HEK293T (cell line): ENCODE data around the gene MADCAM1.

Experiments
- CTCF ChIA-PET: fragments of 350-600 bp; formaldehyde crosslinking; extraction: SDS; loops from one replicate; lab custom pipeline; 2021; ENCODE audit warnings: antibody characterized with exemption, inconsistent platforms; lab: Yijun Ruan, JAX
- POLR2A ChIA-PET: fragments of 350-600 bp; formaldehyde crosslinking; extraction: SDS; loops from one replicate; lab custom pipeline; 2020; ENCODE audit warnings: antibody characterized with exemption, inconsistent platforms; lab: Yijun Ruan, JAX
- DNase-seq: peaks from one replicate; pipeline ENCODE4 v3.0.0; 2012; ENCODE audit warnings: mixed read lengths; ENCODE audit errors: extremely low spot score
- ARNT ChIP-seq: fragments of 450-650 bp; IDR thresholded peaks from 2 replicates; pipeline ENCODE4 v1.6.1; 2017; ENCODE audit warnings: mild to moderate bottlenecking
- BHLHE40 ChIP-seq: fragments of 450-650 bp; IDR thresholded peaks from 2 replicates; pipeline ENCODE4 v1.6.1; 2016; ENCODE audit warnings: mild to moderate bottlenecking, moderate library complexity, borderline replicate concordance
- CTBP1 ChIP-seq: fragments of 450-650 bp; IDR thresholded peaks from 2 replicates; pipeline ENCODE4 v1.6.1; 2016; ENCODE audit warnings: borderline replicate concordance
- ELF4 ChIP-seq: fragments of 450-650 bp; IDR thresholded peaks from 2 replicates; pipeline ENCODE4 v1.6.1; 2017; ENCODE audit warnings: antibody characterized with exemption
- FOXA1 ChIP-seq: fragments of 450-650 bp; IDR thresholded peaks from 2 replicates; pipeline ENCODE4 v1.6.1; 2016; ENCODE audit warnings: mild to moderate bottlenecking
- FOXK2 ChIP-seq: fragments of 450-650 bp; IDR thresholded peaks from 2 replicates; pipeline ENCODE4 v1.6.1; 2016; ENCODE audit warnings: mild to moderate bottlenecking
- FOXM1 ChIP-seq: fragments of 450-650 bp; IDR thresholded peaks from 2 replicates; pipeline ENCODE4 v1.6.1; 2017; ENCODE audit warnings: mild to moderate bottlenecking, borderline replicate concordance
- HDGF ChIP-seq: fragments of 450-650 bp; IDR thresholded peaks from 2 replicates; pipeline ENCODE4 v1.6.1; 2017; ENCODE audit warnings: antibody characterized with exemption, borderline replicate concordance
- L3MBTL2 ChIP-seq: fragments of 450-650 bp; conservative IDR thresholded peaks from 2 replicates; pipeline ENCODE4 v1.6.1; 2016; ENCODE audit warnings: mild to moderate bottlenecking
- LEF1 ChIP-seq: fragments of 450-650 bp; IDR thresholded peaks from 2 replicates; pipeline ENCODE4 v1.6.1; 2017; ENCODE audit warnings: mild to moderate bottlenecking, borderline replicate concordance
- NFRKB ChIP-seq: fragments of 450-650 bp; IDR thresholded peaks from 2 replicates; pipeline ENCODE4 v1.6.1; 2016; ENCODE audit warnings: mild to moderate bottlenecking, moderate library complexity
- PKNOX1 ChIP-seq: fragments of 450-650 bp; IDR thresholded peaks from 2 replicates; pipeline ENCODE4 v1.6.1; 2016
- SP1 ChIP-seq: fragments of 450-650 bp; IDR thresholded peaks from 2 replicates; pipeline ENCODE4 v1.6.1; 2017
- SUZ12 ChIP-seq: fragments of 450-650 bp; IDR thresholded peaks from 2 replicates; pipeline ENCODE4 v1.6.1; 2016; ENCODE audit warnings: mild to moderate bottlenecking
- TARDBP ChIP-seq: fragments of 450-650 bp; IDR thresholded peaks from 2 replicates; pipeline ENCODE4 v1.6.1; 2016
- ZNF384 ChIP-seq: fragments of 450-650 bp; IDR thresholded peaks from 2 replicates; pipeline ENCODE4 v1.6.1; 2016

Gene MADCAM1

GRCh38 chr19:504616-505015, 8.3 kb downstream of the MADCAM1 start:
- POLR2A ChIA-PET, result interaction anchor here (1.3 kb wide), 1 partner anchor 16 kb away, joined by 4 read pairs; no protein-coding TSS in a partner anchor
- CTCF ChIA-PET, result no interaction called here
- no peak for DNase-seq
- TF ChIP-seq NFRKB, result no peak
- no peak for TF ChIP-seq ZNF384

GRCh38 chr19:506404-507285, 10.4 kb downstream of the MADCAM1 start:
- TF ChIP-seq L3MBTL2 (peak; percentile 50), PKNOX1 (no peak)
- ChIA-PET CTCF (interaction anchor here (0.6 to 1.4 kb wide), 8 partner anchors 9 to 240 kb away, joined by 3 to 11 read pairs (median 3); partner anchors contain the start of gene CDC34), POLR2A (interaction anchor here (1.2 to 1.8 kb wide), 6 partner anchors 11 to 25 kb away, joined by 3 to 24 read pairs (median 6); partner anchors contain the start of gene CDC34)
- peak; percentile 95 for DNase-seq

GRCh38 chr19:507286-508203, 11.3 kb downstream of the MADCAM1 start, which contains the start of gene TPGS1:
Gene TPGS1, plus strand, starts transcription at chr19:507497. Its CDS starts 10 bp downstream, at chr19:507507.
- DNase-seq, result peak; percentile 79
- POLR2A ChIA-PET, result interaction anchor here (1.2 to 1.8 kb wide), 6 partner anchors 12 to 24 kb away, joined by 3 to 24 read pairs (median 6); partner anchors contain the start of gene CDC34
- CTCF ChIA-PET, result interaction anchor here (1.2 to 1.4 kb wide), 4 partner anchors 8 to 24 kb away, joined by 3 to 11 read pairs (median 6); partner anchors contain the start of gene CDC34

GRCh38 chr19:508204-509150, 12.2 kb downstream of the MADCAM1 start:
- TF ChIP-seq TARDBP, result no peak
- TF ChIP-seq HDGF, result no peak
- TF ChIP-seq L3MBTL2, result no peak
- TF ChIP-seq FOXM1, result no peak
- TF ChIP-seq ARNT, result no peak
- TF ChIP-seq FOXK2, result no peak
- no peak for TF ChIP-seq CTBP1
- no peak for TF ChIP-seq PKNOX1
- no peak for TF ChIP-seq FOXA1
- TF ChIP-seq ZNF384, result no peak
- TF ChIP-seq NFRKB, result no peak
- no peak for TF ChIP-seq ELF4
- TF ChIP-seq SUZ12, result no peak
- DNase-seq, result no peak
- ChIA-PET POLR2A (interaction anchor here (2.6 to 4.9 kb wide), 2 partner anchors 19 to 23 kb away, joined by 16 to 22 read pairs; partner anchors contain the start of gene CDC34), CTCF (no interaction called here)

More at GRCh38 chr19:507286-508203, 11.3 kb downstream of the MADCAM1 start, which contains the start of gene TPGS1:
- no peak for TF ChIP-seq SUZ12
- no peak for TF ChIP-seq CTBP1
- TF ChIP-seq ELF4, result peak; percentile 65
- no peak for TF ChIP-seq FOXM1
- TF ChIP-seq SP1, result no peak
- no peak for TF ChIP-seq LEF1
- peak; percentile 56 for TF ChIP-seq L3MBTL2
- TF ChIP-seq ARNT, result no peak
- TF ChIP-seq BHLHE40, result no peak
- no peak for TF ChIP-seq ZNF384
- no peak for TF ChIP-seq HDGF

GRCh38 chr19:510606-511100, 14.4 kb downstream of the MADCAM1 start:
- no peak for TF ChIP-seq TARDBP
- TF ChIP-seq FOXK2, result no peak
- TF ChIP-seq HDGF, result 0 out of 2 replicates have a peak, but pooled peaks have one; percentile 53
- no peak for TF ChIP-seq NFRKB
- TF ChIP-seq BHLHE40, result no peak
- no peak for TF ChIP-seq ZNF384
- ChIA-PET CTCF (interaction anchor here (0.5 to 2.5 kb wide), 6 partner anchors 11 to 193 kb away, joined by 3 to 26 read pairs (median 4); partner anchors contain the start of gene CDC34), POLR2A (interaction anchor here (2.0 to 4.9 kb wide), 4 partner anchors 11 to 22 kb away, joined by 5 to 22 read pairs (median 12); partner anchors contain the start of gene CDC34)

More at GRCh38 chr19:510606-511100, 14.4 kb downstream of the MADCAM1 start:
- DNase-seq, result peak; percentile 82
